Measurements from ENCODE around the gene CUX1.

- no peak for TF ChIP-seq POLR2A (IDR thresholded peaks at IDR 0.05; ENCODE audit: low read depth, low read length)
- no peak for TF ChIP-seq TAF1 (IDR thresholded peaks at IDR 0.05; ENCODE audit: low read depth, low read length)
These were observed 394.4 kb downstream of the CUX1 start for GRCh38 chr7:102211590-102212550.

Data from GM12891 (cell line).